Activated CD8-positive, alpha-beta memory T cell treated with anti-CD3 and anti-CD28 coated beads, Interleukin-2, amount 50 U/mL, for 4 hours (primary cell): ENCODE measurements around the gene DOC2B.
"Not testable (repeated sequence)": the region's sequence is repeated elsewhere in the genome, so short reads cannot be mapped to it uniquely, and the experiment has no call there.

Experiments used
- DNase-seq: peaks from one replicate; pipeline ENCODE4 v3.0.0-alpha.2; 2020

Gene DOC2B

GRCh38 chr17:210402-210801 lies 29.0 kb upstream of the DOC2B start:
- DNase-seq: no peak

GRCh38 chr17:208429-208828 lies 27.0 kb upstream of the DOC2B start:
- DNase-seq: no peak

- no peak for DNase-seq
These were observed 26.3 kb upstream of the DOC2B start for GRCh38 chr17:207775-208174.

- DNase-seq: no peak
These were observed 25.6 kb upstream of the DOC2B start for GRCh38 chr17:206941-207560.

- DNase-seq: not testable (repeated sequence)
These were observed 25.0 kb upstream of the DOC2B start for GRCh38 chr17:206484-206883.

- DNase-seq: no peak
These were observed 24.4 kb upstream of the DOC2B start for GRCh38 chr17:205817-206216.

GRCh38 chr17:205148-205669 lies 23.8 kb upstream of the DOC2B start:
- no peak for DNase-seq

GRCh38 chr17:204427-205147 lies 23.1 kb upstream of the DOC2B start:
- DNase-seq: no peak

- DNase-seq: no peak
These were observed 21.1 kb upstream of the DOC2B start for GRCh38 chr17:202501-202951.

GRCh38 chr17:201736-202135 lies 20.3 kb upstream of the DOC2B start:
- not testable (repeated sequence) for DNase-seq

GRCh38 chr17:201257-201656 lies 19.8 kb upstream of the DOC2B start:
- DNase-seq: not testable (repeated sequence)

GRCh38 chr17:200586-200985 lies 19.1 kb upstream of the DOC2B start:
- no peak for DNase-seq

GRCh38 chr17:199806-200545 lies 18.5 kb upstream of the DOC2B start:
- DNase-seq: no peak

GRCh38 chr17:199191-199604 lies 17.7 kb upstream of the DOC2B start:
- DNase-seq: no peak

GRCh38 chr17:198225-198624 lies 16.8 kb upstream of the DOC2B start:
- not testable (repeated sequence) for DNase-seq

- DNase-seq: no peak
These were observed 15.9 kb upstream of the DOC2B start for GRCh38 chr17:197352-197751.

- DNase-seq: no peak
These were observed 13.6 kb upstream of the DOC2B start for GRCh38 chr17:194828-195602.

GRCh38 chr17:193841-194806 lies 12.7 kb upstream of the DOC2B start:
- no peak for DNase-seq

GRCh38 chr17:193426-193810 lies 12.0 kb upstream of the DOC2B start:
- DNase-seq: no peak

- DNase-seq: no peak
These were observed 11.4 kb upstream of the DOC2B start for GRCh38 chr17:192666-193425.

- no peak for DNase-seq
These were observed 8.0 kb upstream of the DOC2B start for GRCh38 chr17:189444-189843.
